ENCODE measurements around the gene EPHA2. TPM values are rescaled to one million over a fixed set of nuclear protein-coding genes. Genes with fewer than 3 reads are reported as not detected.

EPHA2 gene
- total RNA-seq, 1 donor from 2014 or later = not detected

GRCh38 chr1:16128338-16128741 is 27.5 kb downstream of the EPHA2 start:
- Mint-ChIP-seq H3K4me3 (ENCODE audit: low read depth) (no peak overlapping the region), H3K27ac (no peak overlapping the region), H3K27me3 (ENCODE audit: low read depth) (no peaks in the 10 kb centered on the region), H3K4me1 (ENCODE audit: low read depth) (no peaks in the 10 kb centered on the region), H3K9me3 (no peaks in the 10 kb centered on the region), H3K36me3 (ENCODE audit: low read depth) (no peaks in the 10 kb centered on the region)
- DNase-seq (ENCODE audit: low spot score) = no peak
- intact Hi-C loops (cut with micrococcal nuclease) = no loop called here

GRCh38 chr1:16127676-16128337 is 28.1 kb downstream of the EPHA2 start:
- no peaks in the 10 kb centered on the region for H3K9me3 Mint-ChIP-seq
- no peak for DNase-seq (ENCODE audit: low spot score)
- H3K4me1 Mint-ChIP-seq (ENCODE audit: low read depth) = peaks cover 4% of the 10 kb centered on the region
- intact Hi-C loops (cut with micrococcal nuclease) = no loop called here
- no peak overlapping the region for H3K4me3 Mint-ChIP-seq (ENCODE audit: low read depth)
- no peak overlapping the region for H3K27ac Mint-ChIP-seq
- H3K27me3 Mint-ChIP-seq (ENCODE audit: low read depth) = no peaks in the 10 kb centered on the region
- H3K36me3 Mint-ChIP-seq (ENCODE audit: low read depth) = no peaks in the 10 kb centered on the region

- Mint-ChIP-seq H3K27me3 (ENCODE audit: low read depth) (no peaks in the 10 kb centered on the region), H3K9me3 (no peaks in the 10 kb centered on the region), H3K36me3 (ENCODE audit: low read depth) (no peaks in the 10 kb centered on the region), H3K4me1 (ENCODE audit: low read depth) (peaks cover 7% of the 10 kb centered on the region), H3K27ac (no peak overlapping the region), H3K4me3 (ENCODE audit: low read depth) (no peak overlapping the region)
- DNase-seq (ENCODE audit: low spot score) = no peak
- intact Hi-C loops (cut with micrococcal nuclease) = no loop called here
Observed at GRCh38 chr1:16126743-16127515, 28.9 kb downstream of the EPHA2 start.

- H3K4me3 Mint-ChIP-seq (ENCODE audit: low read depth) = no peak overlapping the region
- no peak for DNase-seq (ENCODE audit: low spot score)
- intact Hi-C loops (cut with micrococcal nuclease) = no loop called here
- no peaks in the 10 kb centered on the region for H3K27me3 Mint-ChIP-seq (ENCODE audit: low read depth)
- H3K9me3 Mint-ChIP-seq = no peaks in the 10 kb centered on the region
- H3K36me3 Mint-ChIP-seq (ENCODE audit: low read depth) = no peaks in the 10 kb centered on the region
- H3K4me1 Mint-ChIP-seq (ENCODE audit: low read depth) = peaks cover 7% of the 10 kb centered on the region
- H3K27ac Mint-ChIP-seq = no peak overlapping the region
Observed at GRCh38 chr1:16126160-16126559, 29.7 kb downstream of the EPHA2 start.

- H3K36me3 Mint-ChIP-seq (ENCODE audit: low read depth) = no peaks in the 10 kb centered on the region
- H3K4me1 Mint-ChIP-seq (ENCODE audit: low read depth) = peaks cover 7% of the 10 kb centered on the region
- no peaks in the 10 kb centered on the region for H3K9me3 Mint-ChIP-seq
- H3K27ac Mint-ChIP-seq = no peak overlapping the region
- intact Hi-C loops (cut with micrococcal nuclease) = no loop called here
- no peaks in the 10 kb centered on the region for H3K27me3 Mint-ChIP-seq (ENCODE audit: low read depth)
- H3K4me3 Mint-ChIP-seq (ENCODE audit: low read depth) = no peak overlapping the region
- no peak for DNase-seq (ENCODE audit: low spot score)
Observed at GRCh38 chr1:16125483-16125882, 30.4 kb downstream of the EPHA2 start.

- intact Hi-C loops (cut with micrococcal nuclease) = no loop called here
- H3K27ac Mint-ChIP-seq = no peak overlapping the region
- no peak for DNase-seq (ENCODE audit: low spot score)
- peaks cover 7% of the 10 kb centered on the region for H3K4me1 Mint-ChIP-seq (ENCODE audit: low read depth)
- H3K27me3 Mint-ChIP-seq (ENCODE audit: low read depth) = no peaks in the 10 kb centered on the region
- H3K9me3 Mint-ChIP-seq = no peaks in the 10 kb centered on the region
- no peaks in the 10 kb centered on the region for H3K36me3 Mint-ChIP-seq (ENCODE audit: low read depth)
- H3K4me3 Mint-ChIP-seq (ENCODE audit: low read depth) = no peak overlapping the region
Observed at GRCh38 chr1:16125088-16125470, 30.8 kb downstream of the EPHA2 start.

- Mint-ChIP-seq H3K27me3 (ENCODE audit: low read depth) (no peaks in the 10 kb centered on the region), H3K9me3 (no peaks in the 10 kb centered on the region), H3K36me3 (ENCODE audit: low read depth) (no peaks in the 10 kb centered on the region), H3K27ac (no peak overlapping the region), H3K4me3 (ENCODE audit: low read depth) (no peak overlapping the region), H3K4me1 (ENCODE audit: low read depth) (peaks cover 7% of the 10 kb centered on the region)
- DNase-seq (ENCODE audit: low spot score) = no peak
- intact Hi-C loops (cut with micrococcal nuclease) = no loop called here
Observed at GRCh38 chr1:16124377-16125087, 31.3 kb downstream of the EPHA2 start.

- Mint-ChIP-seq H3K27ac (no peak overlapping the region), H3K36me3 (ENCODE audit: low read depth) (no peaks in the 10 kb centered on the region), H3K4me1 (ENCODE audit: low read depth) (peaks cover 7% of the 10 kb centered on the region), H3K4me3 (ENCODE audit: low read depth) (no peak overlapping the region), H3K9me3 (no peaks in the 10 kb centered on the region), H3K27me3 (ENCODE audit: low read depth) (no peaks in the 10 kb centered on the region)
- no peak for DNase-seq (ENCODE audit: low spot score)
- intact Hi-C loops (cut with micrococcal nuclease) = no loop called here
Observed at GRCh38 chr1:16122916-16123315, 33.0 kb downstream of the EPHA2 start.

GRCh38 chr1:16122350-16122881 is 33.5 kb downstream of the EPHA2 start:
- Mint-ChIP-seq H3K27me3 (ENCODE audit: low read depth) (no peaks in the 10 kb centered on the region), H3K4me3 (ENCODE audit: low read depth) (no peak overlapping the region), H3K4me1 (ENCODE audit: low read depth) (peaks cover 7% of the 10 kb centered on the region), H3K9me3 (no peaks in the 10 kb centered on the region), H3K36me3 (ENCODE audit: low read depth) (no peaks in the 10 kb centered on the region), H3K27ac (no peak overlapping the region)
- DNase-seq (ENCODE audit: low spot score) = no peak
- intact Hi-C loops (cut with micrococcal nuclease) = no loop called here

GRCh38 chr1:16120940-16121410 is 34.9 kb downstream of the EPHA2 start:
- DNase-seq (ENCODE audit: low spot score) = no peak
- no peaks in the 10 kb centered on the region for H3K9me3 Mint-ChIP-seq
- H3K4me3 Mint-ChIP-seq (ENCODE audit: low read depth) = no peak overlapping the region
- H3K4me1 Mint-ChIP-seq (ENCODE audit: low read depth) = peaks cover 7% of the 10 kb centered on the region
- no peak overlapping the region for H3K27ac Mint-ChIP-seq
- no peaks in the 10 kb centered on the region for H3K27me3 Mint-ChIP-seq (ENCODE audit: low read depth)
- intact Hi-C loops (cut with micrococcal nuclease) = no loop called here
- H3K36me3 Mint-ChIP-seq (ENCODE audit: low read depth) = no peaks in the 10 kb centered on the region

- H3K27me3 Mint-ChIP-seq (ENCODE audit: low read depth) = no peaks in the 10 kb centered on the region
- DNase-seq (ENCODE audit: low spot score) = no peak
- intact Hi-C loops (cut with micrococcal nuclease) = no loop called here
- peaks cover 7% of the 10 kb centered on the region for H3K4me1 Mint-ChIP-seq (ENCODE audit: low read depth)
- H3K9me3 Mint-ChIP-seq = no peaks in the 10 kb centered on the region
- H3K4me3 Mint-ChIP-seq (ENCODE audit: low read depth) = no peak overlapping the region
- no peaks in the 10 kb centered on the region for H3K36me3 Mint-ChIP-seq (ENCODE audit: low read depth)
- H3K27ac Mint-ChIP-seq = no peak overlapping the region
Observed at GRCh38 chr1:16120407-16120806, 35.5 kb downstream of the EPHA2 start.

- Mint-ChIP-seq H3K36me3 (ENCODE audit: low read depth) (no peaks in the 10 kb centered on the region), H3K27ac (no peak overlapping the region), H3K4me3 (ENCODE audit: low read depth) (no peak overlapping the region), H3K4me1 (ENCODE audit: low read depth) (peaks cover 7% of the 10 kb centered on the region), H3K27me3 (ENCODE audit: low read depth) (no peaks in the 10 kb centered on the region), H3K9me3 (no peaks in the 10 kb centered on the region)
- intact Hi-C loops (cut with micrococcal nuclease) = no loop called here
- DNase-seq (ENCODE audit: low spot score) = no peak
Observed at GRCh38 chr1:16119926-16120325, 35.9 kb downstream of the EPHA2 start.

- intact Hi-C loops (cut with micrococcal nuclease) = no loop called here
- Mint-ChIP-seq H3K27me3 (ENCODE audit: low read depth) (no peaks in the 10 kb centered on the region), H3K4me3 (ENCODE audit: low read depth) (no peak overlapping the region), H3K27ac (no peak overlapping the region), H3K9me3 (no peaks in the 10 kb centered on the region), H3K4me1 (ENCODE audit: low read depth) (peaks cover 7% of the 10 kb centered on the region), H3K36me3 (ENCODE audit: low read depth) (no peaks in the 10 kb centered on the region)
- no peak for DNase-seq (ENCODE audit: low spot score)
Observed at GRCh38 chr1:16119504-16119903, 36.4 kb downstream of the EPHA2 start.
